Smooth muscle cell (in vitro differentiated cells): ENCODE data around the gene PFKL. TPM values are rescaled to one million over a fixed set of nuclear protein-coding genes. Genes with fewer than 3 reads are reported as not detected.

Experiments
- DNase-seq: peaks from one replicate; lab custom pipeline; 2025; ENCODE audit not compliant: unreplicated experiment; lab: John Stamatoyannopoulos, UW
- H2AFZ ChIP-seq: fragments of 200-600 bp; sonication (generic); 2 replicates; pipeline ENCODE4 v1.6.0; 2016; ENCODE audit warnings: antibody characterized with exemption, low read depth, mild to moderate bottlenecking
- H3F3A ChIP-seq: fragments of 200-600 bp; sonication (generic); 2 replicates; pipeline ENCODE4 v1.6.0; 2017; ENCODE audit warnings: antibody characterized with exemption, low read depth
- H3K27ac ChIP-seq: fragments of 200-600 bp; sonication (generic); 2 replicates; pipeline ENCODE4 v1.5.1; 2016; ENCODE audit warnings: low read depth, mild to moderate bottlenecking
- H3K27me3 ChIP-seq: fragments of 200-600 bp; sonication (generic); 2 replicates; pipeline ENCODE4 v1.6.1; 2016; ENCODE audit warnings: low read depth, mild to moderate bottlenecking
- H3K36me3 ChIP-seq: fragments of 200-600 bp; sonication (generic); 2 replicates; pipeline ENCODE4 v1.5.1; 2016; ENCODE audit warnings: low read depth
- H3K4me1 ChIP-seq: fragments of 200-600 bp; sonication (generic); 2 replicates; pipeline ENCODE4 v1.5.1; 2016; ENCODE audit warnings: low read depth
- H3K4me2 ChIP-seq: fragments of 200-600 bp; sonication (generic); 2 replicates; pipeline ENCODE4 v1.6.0; 2016; ENCODE audit warnings: mild to moderate bottlenecking
- H3K4me3 ChIP-seq: fragments of 200-600 bp; sonication (generic); 2 replicates; pipeline ENCODE4 v1.5.1; 2016; ENCODE audit warnings: mild to moderate bottlenecking
- H3K79me2 ChIP-seq: fragments of 200-600 bp; sonication (generic); 2 replicates; pipeline ENCODE4 v1.6.0; 2016; ENCODE audit warnings: low read depth, mild to moderate bottlenecking
- H3K9ac ChIP-seq: fragments of 200-600 bp; sonication (generic); 2 replicates; pipeline ENCODE4 v1.6.0; 2016; ENCODE audit warnings: low read depth
- H3K9me3 ChIP-seq: fragments of 200-600 bp; sonication (generic); replicated peaks from 2 replicates; pipeline ENCODE4 v1.5.1; 2016; ENCODE audit warnings: low read depth
- H4K20me1 ChIP-seq: fragments of 200-600 bp; sonication (generic); 2 replicates; pipeline ENCODE4 v1.6.0; 2016; ENCODE audit warnings: low read depth
- WGBS: methylation state at CpG from one replicate; pipeline ENCODE4 v1.1.7; 2016; ENCODE audit warnings: low lambda C conversion rate; 5-methylcytosine and 5-hydroxymethylcytosine counted together
- polyA plus RNA-seq: library from polyadenylated mRNA; unstranded; fragments of >200 nt; fragmentation: Nextera tagmentation; extraction: Ambion mirVana; gene quantifications from 2 replicates; pipeline ENCODE4 v1.2.1, GENCODE V29; 2016
- total RNA-seq: library from RNA; depleted of rRNA; stranded (reverse); fragments of >200 nt; gene quantifications from 2 replicates; pipeline ENCODE4 v1.2.3, GENCODE V29; 2014
- TF ChIP-seq, protein P1 (sequence below): fragments of 200-600 bp; sonication (generic); IDR thresholded peaks from 2 replicates; pipeline ENCODE4 v1.5.1; 2017; ENCODE audit warnings: borderline replicate concordance, mild to moderate bottlenecking, antibody characterized with exemption; ENCODE audit not compliant: insufficient read depth, poor library complexity, severe bottlenecking

Gene PFKL
- total RNA-seq (51.4 and 52.1 TPM in 2 replicates), polyA plus RNA-seq (162 and 178 TPM in 2 replicates)

GRCh38 chr21:44299458-44300261 lies at the start of gene PFKL:
TSS of gene PFKL (plus strand) at chr21:44300053. CDS start at chr21:44300106, 53 bp downstream.
- DNase-seq = peak; percentile 75

GRCh38 chr21:44253832-44254710 lies 45.8 kb upstream of the PFKL start:
- Histone ChIP-seq H4K20me1 (no peaks in the 10 kb centered on the region), H3K36me3 (no peaks in the 10 kb centered on the region), H3K79me2 (no peaks in the 10 kb centered on the region), H3K4me3 (no peak overlapping the region), H2AFZ (no peak overlapping the region), H3K9ac (no peak overlapping the region), H3K4me1 (no peaks in the 10 kb centered on the region), H3K9me3 (no peaks in the 10 kb centered on the region), H3K27me3 (no peaks in the 10 kb centered on the region), H3K4me2 (no peak overlapping the region), H3K27ac (no peak overlapping the region), H3F3A (no peaks in the 10 kb centered on the region)
- WGBS = 89% methylated on average over 29 of the region's 29 CpGs
- TF ChIP-seq, protein P1, sequence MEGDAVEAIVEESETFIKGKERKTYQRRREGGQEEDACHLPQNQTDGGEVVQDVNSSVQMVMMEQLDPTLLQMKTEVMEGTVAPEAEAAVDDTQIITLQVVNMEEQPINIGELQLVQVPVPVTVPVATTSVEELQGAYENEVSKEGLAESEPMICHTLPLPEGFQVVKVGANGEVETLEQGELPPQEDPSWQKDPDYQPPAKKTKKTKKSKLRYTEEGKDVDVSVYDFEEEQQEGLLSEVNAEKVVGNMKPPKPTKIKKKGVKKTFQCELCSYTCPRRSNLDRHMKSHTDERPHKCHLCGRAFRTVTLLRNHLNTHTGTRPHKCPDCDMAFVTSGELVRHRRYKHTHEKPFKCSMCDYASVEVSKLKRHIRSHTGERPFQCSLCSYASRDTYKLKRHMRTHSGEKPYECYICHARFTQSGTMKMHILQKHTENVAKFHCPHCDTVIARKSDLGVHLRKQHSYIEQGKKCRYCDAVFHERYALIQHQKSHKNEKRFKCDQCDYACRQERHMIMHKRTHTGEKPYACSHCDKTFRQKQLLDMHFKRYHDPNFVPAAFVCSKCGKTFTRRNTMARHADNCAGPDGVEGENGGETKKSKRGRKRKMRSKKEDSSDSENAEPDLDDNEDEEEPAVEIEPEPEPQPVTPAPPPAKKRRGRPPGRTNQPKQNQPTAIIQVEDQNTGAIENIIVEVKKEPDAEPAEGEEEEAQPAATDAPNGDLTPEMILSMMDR = no peak
- no peak for DNase-seq

More at GRCh38 chr21:44299458-44300261, at the start of gene PFKL:
- Histone ChIP-seq H3K9ac (peak within 1 kb of the TSS; percentile 74), H3K4me3 (peak within 1 kb of the TSS; percentile 82), H2AFZ (peak within 1 kb of the TSS; percentile 92), H3F3A (no peaks in the 10 kb centered on the region), H3K27ac (peak within 1 kb of the TSS; percentile 60), H4K20me1 (peaks cover 42% of the 10 kb centered on the region), H3K4me2 (peak within 1 kb of the TSS; percentile 100), H3K4me1 (peaks cover 14% of the 10 kb centered on the region), H3K79me2 (peaks cover 37% of the 10 kb centered on the region), H3K27me3 (no peaks in the 10 kb centered on the region), H3K9me3 (no peaks in the 10 kb centered on the region), H3K36me3 (no peaks in the 10 kb centered on the region)
- TF ChIP-seq, protein P1 = no peak
- WGBS = 2% methylated on average over 36 of the region's 94 CpGs

DNA sequence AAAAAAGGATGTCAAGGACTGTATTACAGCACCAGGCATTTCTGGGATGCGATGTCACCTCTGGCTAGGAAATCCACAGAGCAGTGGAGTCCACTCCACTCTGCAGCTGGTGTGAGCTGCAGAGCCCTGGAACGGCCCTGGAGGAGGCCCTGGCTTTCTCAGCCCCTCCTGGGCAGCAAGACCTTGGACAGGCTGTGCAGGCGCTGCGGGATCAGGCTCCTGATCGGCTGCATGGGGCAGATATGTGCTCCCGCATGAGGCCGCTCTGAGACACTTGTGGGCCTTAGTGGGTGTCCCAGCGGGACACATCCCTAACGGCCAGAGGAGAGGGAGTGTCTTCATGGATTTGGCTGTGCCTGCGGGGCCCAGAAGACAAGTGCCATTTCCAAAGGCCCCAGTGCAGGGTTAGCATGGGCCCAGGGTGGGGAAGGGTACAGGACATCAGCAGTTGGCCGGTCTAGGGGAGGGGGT lies 44.3 kb upstream of the PFKL start:
- H3K4me3 ChIP-seq = no peak overlapping the region
- no peaks in the 10 kb centered on the region for H3K9me3 ChIP-seq
- H2AFZ ChIP-seq = no peak overlapping the region
- H3K36me3 ChIP-seq = no peaks in the 10 kb centered on the region
- TF ChIP-seq, protein P1 = no peak
- H3K4me1 ChIP-seq = no peaks in the 10 kb centered on the region
- no peak overlapping the region for H3K27ac ChIP-seq
- no peak overlapping the region for H3K4me2 ChIP-seq
- H3K9ac ChIP-seq = no peak overlapping the region
- no peaks in the 10 kb centered on the region for H3F3A ChIP-seq
- no peaks in the 10 kb centered on the region for H4K20me1 ChIP-seq
- no peak for DNase-seq
- no peaks in the 10 kb centered on the region for H3K79me2 ChIP-seq
- H3K27me3 ChIP-seq = no peaks in the 10 kb centered on the region
- WGBS = 83% methylated on average over 10 of the region's 11 CpGs
